HK-2 (cell line): ENCODE measurements around the gene MICAL3.

Experiments
- DNase-seq: peaks from one replicate; pipeline ENCODE4 v3.0.0-alpha.2; 2018; ENCODE audit not compliant: unreplicated experiment

The MICAL3 gene

DNA sequence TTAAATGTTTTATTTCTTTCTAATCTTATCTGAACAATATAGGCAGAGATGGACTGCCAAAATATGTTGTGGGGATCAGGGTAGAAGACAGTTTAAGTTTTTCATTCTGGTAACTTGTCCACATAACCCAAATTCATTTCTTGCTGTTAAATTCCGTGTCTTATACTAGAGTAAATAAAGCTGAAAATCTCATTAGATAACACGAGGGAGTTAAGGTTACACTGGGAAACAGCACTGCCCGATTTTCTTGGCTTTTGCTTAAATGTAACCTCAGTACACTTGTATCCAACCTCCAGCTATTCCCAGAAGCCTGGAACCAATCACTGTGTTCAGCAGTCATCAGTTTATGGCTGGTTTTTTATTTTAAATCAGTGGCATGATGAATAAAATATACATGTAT lies 48.2 kb downstream of the MICAL3 start:
- no peak for DNase-seq

DNA sequence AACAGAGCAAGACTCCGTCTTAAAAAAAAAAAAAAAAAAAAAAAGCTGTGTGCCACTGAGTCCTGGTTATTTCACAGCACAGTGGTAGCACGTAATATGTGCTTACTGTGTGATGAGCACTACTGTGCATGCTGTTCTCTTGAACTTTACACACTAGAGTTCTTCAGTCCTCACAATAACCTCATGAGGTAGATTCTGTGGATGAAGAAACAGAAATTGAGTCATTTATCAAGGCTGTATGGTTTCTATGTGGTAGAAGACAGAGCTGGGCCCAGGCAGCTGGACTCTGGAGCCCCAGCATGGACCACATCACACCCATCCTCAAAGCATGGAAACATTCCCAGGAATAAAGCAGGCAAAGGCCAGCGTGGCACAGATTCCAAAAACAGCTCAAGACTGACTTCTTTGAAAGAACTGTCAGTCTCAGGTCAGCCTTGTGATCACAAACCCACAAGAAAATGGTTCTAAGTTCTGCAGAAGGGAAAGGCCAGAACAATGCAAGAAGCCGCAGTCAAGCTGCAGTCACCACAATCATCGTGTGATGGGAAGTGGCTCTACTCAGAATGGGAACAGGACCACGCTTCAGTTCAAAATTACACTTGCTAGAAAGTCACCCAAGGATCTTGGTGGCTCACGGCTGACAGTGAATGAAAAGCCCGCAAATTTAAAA lies 49.5 kb downstream of the MICAL3 start:
- DNase-seq, result no peak

GRCh38 chr22:17974087-17974486 lies 50.3 kb downstream of the MICAL3 start:
- DNase-seq, result no peak

- DNase-seq, result no peak
These were observed 51.1 kb downstream of the MICAL3 start for GRCh38 chr22:17973217-17973616.

DNA sequence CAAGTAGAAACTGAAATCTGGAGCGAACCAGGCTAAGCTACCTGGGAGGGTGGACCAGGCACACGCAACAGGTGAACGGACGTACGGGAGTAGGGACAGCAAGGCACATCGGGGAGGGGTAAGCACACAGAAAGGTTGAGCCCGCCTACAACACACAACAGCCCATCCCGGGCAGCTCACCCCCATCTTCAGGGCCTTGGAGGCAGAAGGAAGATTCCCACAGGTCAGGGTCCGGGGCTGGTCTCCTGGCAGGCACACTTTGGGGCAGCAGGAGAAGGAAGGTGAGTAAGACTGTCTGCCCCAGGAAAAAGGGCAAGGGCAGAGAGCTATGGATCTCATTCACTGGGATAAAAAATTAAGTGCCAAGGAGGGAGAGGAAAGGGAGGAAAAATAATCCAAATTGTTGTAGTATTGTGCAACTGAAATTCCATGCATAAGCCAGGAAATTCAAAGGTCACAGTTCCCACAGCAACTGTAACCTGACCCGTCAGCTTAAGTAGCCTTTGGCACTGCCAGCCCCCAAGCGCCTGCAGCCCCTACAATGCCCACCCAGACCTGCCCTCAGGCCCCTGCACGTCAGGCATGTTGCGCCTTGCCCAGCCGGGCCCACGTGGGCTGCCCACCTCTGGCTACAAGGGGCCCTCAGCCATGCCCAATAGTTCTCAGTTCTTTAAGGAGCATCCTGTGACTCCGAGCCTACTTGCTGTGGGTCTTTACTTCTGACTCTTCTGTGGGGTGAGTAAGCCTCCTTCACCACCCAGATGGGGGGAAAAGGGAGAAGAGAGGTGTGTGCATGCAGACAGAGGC lies 51.8 kb downstream of the MICAL3 start:
- DNase-seq, result no peak

GRCh38 chr22:17971711-17972110 lies 52.6 kb downstream of the MICAL3 start:
- DNase-seq, result no peak

DNA sequence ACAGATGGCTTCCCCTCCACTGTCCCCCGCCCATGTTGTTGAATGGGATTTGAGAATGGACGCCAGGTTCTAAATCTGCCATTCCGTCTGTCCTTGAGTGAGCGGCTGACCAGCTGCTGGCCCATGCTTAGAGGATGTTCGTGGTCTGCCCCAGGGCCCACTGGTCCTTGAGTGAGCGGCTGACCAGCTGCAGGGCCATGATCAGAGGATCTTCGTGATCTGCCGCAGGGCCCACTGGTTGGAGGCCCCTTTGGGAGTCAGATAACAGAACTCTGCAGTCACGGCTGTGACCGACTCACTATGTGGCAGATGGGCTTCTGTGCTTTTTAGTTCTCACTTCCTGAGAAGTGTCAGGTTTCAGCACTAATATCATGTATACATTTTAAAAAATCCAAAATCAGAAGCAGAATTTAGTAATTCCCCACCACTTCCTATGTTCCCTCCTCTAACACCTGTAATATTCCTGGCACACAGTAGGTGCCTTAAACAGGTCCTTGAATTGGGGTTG lies 54.1 kb downstream of the MICAL3 start:
- no peak for DNase-seq

- DNase-seq, result peak; percentile 44
These were observed 54.7 kb downstream of the MICAL3 start for GRCh38 chr22:17969701-17970113.

GRCh38 chr22:17968126-17968525 lies 56.2 kb downstream of the MICAL3 start:
- no peak for DNase-seq

GRCh38 chr22:17966403-17966717 lies 58.0 kb downstream of the MICAL3 start:
- DNase-seq, result no peak

DNA sequence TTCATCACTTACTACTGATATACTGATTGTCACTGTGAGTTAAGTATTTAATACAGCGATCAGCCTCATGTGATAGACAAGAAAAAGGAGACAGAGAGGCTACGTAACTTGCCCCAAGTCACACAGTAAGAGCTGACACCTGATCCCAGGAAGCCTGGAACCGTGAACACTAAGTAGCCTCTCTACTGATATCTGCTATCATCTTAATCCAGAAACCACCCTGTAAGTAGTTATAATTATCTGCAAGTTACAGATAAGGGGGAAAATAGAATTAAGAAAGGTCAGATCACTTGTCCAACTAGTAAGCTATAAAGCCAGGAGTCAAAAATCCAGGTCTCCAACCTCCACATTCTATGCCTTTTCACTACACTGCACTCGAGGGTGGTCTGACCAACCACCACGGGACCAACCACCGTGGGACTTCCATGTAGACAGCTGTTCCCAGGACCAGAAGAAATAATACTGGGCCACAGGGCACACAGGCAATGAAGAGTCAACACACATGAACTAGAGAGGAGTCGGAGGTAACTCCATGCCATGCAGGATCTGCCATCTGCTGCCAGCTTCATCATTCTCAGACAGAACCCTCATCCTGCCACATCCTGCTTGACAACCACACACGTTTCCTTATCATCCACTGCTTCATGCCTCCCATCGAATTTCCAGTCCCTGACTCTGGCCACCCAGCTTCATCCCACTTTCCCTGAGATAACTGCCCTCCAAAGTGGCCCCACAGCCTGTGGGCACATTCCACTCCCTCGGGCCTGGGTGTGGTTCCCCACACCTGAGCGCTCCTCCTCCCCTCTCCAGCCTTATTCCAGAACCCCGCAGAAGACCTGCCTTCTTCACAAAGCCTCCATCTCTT lies 58.6 kb downstream of the MICAL3 start:
- no peak for DNase-seq

- DNase-seq, result no peak
These were observed 59.7 kb downstream of the MICAL3 start for GRCh38 chr22:17964643-17965042.

GRCh38 chr22:17964156-17964555 lies 60.2 kb downstream of the MICAL3 start:
- no peak for DNase-seq

DNA sequence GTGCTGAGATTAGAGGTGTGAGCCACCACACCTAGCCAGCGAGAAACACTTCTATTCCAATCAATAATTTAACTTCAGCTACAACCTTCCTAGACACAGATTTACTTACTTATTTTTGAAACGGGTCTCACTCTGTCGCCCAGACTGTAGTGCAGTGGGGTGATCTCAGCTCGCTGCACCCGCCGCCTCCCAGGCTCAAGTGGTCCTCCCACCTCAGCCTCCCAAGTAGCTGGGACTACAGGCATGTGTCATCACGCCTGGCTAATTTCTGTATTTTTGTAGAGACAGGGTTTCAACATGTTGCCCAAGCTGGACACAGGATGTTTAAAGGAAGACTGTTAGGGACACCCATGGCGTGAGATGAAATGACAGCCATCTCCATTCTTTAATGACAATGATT lies 61.3 kb downstream of the MICAL3 start:
- no peak for DNase-seq

GRCh38 chr22:17962168-17962567 lies 62.2 kb downstream of the MICAL3 start:
- no peak for DNase-seq

- no peak for DNase-seq
These were observed 63.0 kb downstream of the MICAL3 start for GRCh38 chr22:17961446-17961729.

GRCh38 chr22:17960695-17961445 lies 63.5 kb downstream of the MICAL3 start:
- no peak for DNase-seq

DNA sequence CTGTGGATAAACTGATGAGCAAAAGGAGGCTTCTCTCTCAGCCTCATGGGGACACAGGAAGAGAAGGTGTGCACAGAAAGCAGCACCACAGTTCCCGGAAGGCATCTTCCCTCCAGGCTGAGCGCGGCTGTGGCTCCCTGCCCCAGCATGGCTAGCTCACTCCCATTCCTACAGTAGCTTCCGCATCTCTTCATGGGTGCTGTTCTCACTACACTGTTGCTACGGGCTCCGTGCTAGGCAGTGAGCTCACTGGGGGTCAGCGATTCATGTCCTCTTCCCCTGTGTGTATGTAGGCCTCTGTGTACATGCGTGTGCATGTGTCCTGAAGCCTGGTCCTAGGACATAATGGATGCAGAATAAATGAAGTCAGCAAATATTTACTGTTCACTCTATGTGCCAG lies 64.3 kb downstream of the MICAL3 start:
- no peak for DNase-seq

DNA sequence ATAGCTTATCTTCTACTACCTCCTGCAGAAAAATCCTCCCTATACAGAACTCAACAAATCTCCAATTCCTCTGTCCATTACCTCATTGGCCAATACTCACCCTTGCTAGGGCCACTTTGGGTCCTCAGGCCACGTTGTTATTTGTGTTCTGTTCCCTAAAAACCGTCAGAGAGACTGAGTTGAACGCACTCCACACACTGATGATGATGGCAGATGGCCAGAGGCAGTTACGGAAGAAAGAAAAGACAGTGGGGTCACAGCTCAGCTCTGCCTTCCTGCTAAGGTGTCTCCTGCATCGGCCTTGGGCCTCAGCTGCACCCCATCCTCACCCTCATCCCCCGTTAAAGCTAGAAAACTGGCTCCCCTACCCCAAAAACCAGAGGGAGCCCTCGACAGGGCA lies 66.2 kb downstream of the MICAL3 start:
- DNase-seq, result no peak

DNA sequence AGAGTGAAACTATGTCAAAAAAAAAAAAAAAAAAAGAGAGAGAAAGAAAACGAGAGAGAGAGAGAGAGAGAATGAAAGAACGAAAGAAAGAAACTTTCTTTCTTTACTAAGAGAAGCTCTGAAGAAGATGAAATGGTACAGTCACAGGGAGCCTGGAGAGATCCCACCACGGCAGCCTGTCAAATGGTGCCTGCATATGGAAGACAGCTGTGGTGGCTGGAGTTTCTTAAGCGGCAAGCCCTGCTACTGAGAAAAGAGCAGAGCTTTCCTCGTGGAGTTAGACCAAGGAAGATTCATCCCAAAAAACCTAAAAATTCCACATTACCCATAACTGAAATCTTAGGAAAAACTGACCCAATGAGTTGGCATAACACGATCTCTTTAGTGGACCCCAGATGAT lies 66.7 kb downstream of the MICAL3 start:
- no peak for DNase-seq

GRCh38 chr22:17957204-17957603 lies 67.2 kb downstream of the MICAL3 start:
- no peak for DNase-seq

DNA sequence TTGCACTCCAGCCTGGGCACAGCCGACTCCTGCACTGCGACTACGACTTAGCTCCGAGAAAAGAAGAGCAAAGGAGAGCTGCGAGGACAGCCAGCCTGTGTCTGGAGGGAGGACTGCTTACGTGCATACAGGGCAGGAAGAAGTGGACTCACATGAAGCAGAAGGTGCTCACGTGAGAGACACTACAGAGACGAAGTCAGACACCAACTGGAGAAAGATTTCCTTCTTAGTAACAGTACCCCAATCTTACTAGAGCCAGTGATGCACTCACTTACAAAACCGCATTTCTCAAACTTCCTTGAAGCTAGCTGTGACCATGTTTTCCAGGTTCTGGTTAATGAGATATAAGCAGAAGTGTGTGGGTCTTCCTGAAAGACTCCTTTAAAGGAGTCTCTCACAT lies 67.7 kb downstream of the MICAL3 start:
- no peak for DNase-seq
